Sciatic nerve (tissue), 2 donors: Measurements from ENCODE around the gene SULT1C3. TPM values are rescaled to one million over a fixed set of nuclear protein-coding genes. Genes with fewer than 3 reads are reported as not detected.

Experiments used
- ATAC-seq: fragments of 200-7000 bp; cut with Tn5 transposase; one replicate; pipeline ENCODE4 v1.9.1; 2020; ENCODE audit warnings: mild to moderate bottlenecking, moderate library complexity
- DNase-seq: peaks from one replicate; pipeline ENCODE4 v3.0.0-alpha.2; 2020; ENCODE audit warnings: low spot score
- intact Hi-C: fragments of 100-400 bp; cut with DNase I; formaldehyde crosslinking; loops from one replicate; pipeline ENCODE4 v1.14.2; 2022
- total RNA-seq: library from RNA; stranded (reverse); fragmentation: NEBNext Ultra II Directional; extraction: Animal tissue kit (Norgen Biotek cat#: 25700); gene quantifications from one replicate; pipeline ENCODE4 v1.2.1, GENCODE V29; 2021
- donor health status: DM: no; HTN: no; CAD: no.
- donor health status: DM: no; HTN: no; CAD: no.

SULT1C3 gene
- total RNA-seq, 1 donor from 2014 or later: not detected

- DNase-seq (no peak), ATAC-seq (no peak)
- intact Hi-C loops: no loop called here
Measured at GRCh38 chr2:108285616-108286015, 45.8 kb downstream of the SULT1C3 start.

GRCh38 chr2:108287169-108287568, 47.4 kb downstream of the SULT1C3 start:
- DNase-seq: no peak
- intact Hi-C loops: no loop called here
- no peak for ATAC-seq

GRCh38 chr2:108288534-108289106, 48.9 kb downstream of the SULT1C3 start, which contains the start of gene SULT1C2:
TSS of gene SULT1C2 (plus strand) at chr2:108288895. CDS start at chr2:108293668, 4,773 bp downstream.
- ATAC-seq (peak; percentile 20), DNase-seq (no peak)
- intact Hi-C loops: no loop called here

GRCh38 chr2:108293850-108294249, 54.1 kb downstream of the SULT1C3 start:
- intact Hi-C loops: no loop called here
- ATAC-seq: no peak
- no peak for DNase-seq

GRCh38 chr2:108297436-108298141, 57.8 kb downstream of the SULT1C3 start:
- DNase-seq (no peak), ATAC-seq (no peak)
- intact Hi-C loops: no loop called here

GRCh38 chr2:108301558-108301957, 61.8 kb downstream of the SULT1C3 start:
- DNase-seq: no peak
- ATAC-seq: no peak
- intact Hi-C loops: no loop called here

- no peak for DNase-seq
- intact Hi-C loops: no loop called here
- no peak for ATAC-seq
Measured at GRCh38 chr2:108304975-108305374, 65.2 kb downstream of the SULT1C3 start.

- DNase-seq: no peak
- intact Hi-C loops: no loop called here
- no peak for ATAC-seq
Measured at GRCh38 chr2:108305901-108306300, 66.1 kb downstream of the SULT1C3 start.

GRCh38 chr2:108309903-108310302, 70.1 kb downstream of the SULT1C3 start:
- intact Hi-C loops: no loop called here
- ATAC-seq (no peak), DNase-seq (no peak)

Other genes with a start within 250 kb of the SULT1C3 start
- 3.3 TPM for gene SULT1C2, start 48.9 kb downstream of the SULT1C3 start, total RNA-seq
- 12.5 TPM for gene SULT1C4, start 138.0 kb downstream of the SULT1C3 start, total RNA-seq
- 63.6 TPM for gene GCC2, start 209.2 kb downstream of the SULT1C3 start, total RNA-seq